ENCODE results near the gene CCL21.

CCL21 gene

DNA sequence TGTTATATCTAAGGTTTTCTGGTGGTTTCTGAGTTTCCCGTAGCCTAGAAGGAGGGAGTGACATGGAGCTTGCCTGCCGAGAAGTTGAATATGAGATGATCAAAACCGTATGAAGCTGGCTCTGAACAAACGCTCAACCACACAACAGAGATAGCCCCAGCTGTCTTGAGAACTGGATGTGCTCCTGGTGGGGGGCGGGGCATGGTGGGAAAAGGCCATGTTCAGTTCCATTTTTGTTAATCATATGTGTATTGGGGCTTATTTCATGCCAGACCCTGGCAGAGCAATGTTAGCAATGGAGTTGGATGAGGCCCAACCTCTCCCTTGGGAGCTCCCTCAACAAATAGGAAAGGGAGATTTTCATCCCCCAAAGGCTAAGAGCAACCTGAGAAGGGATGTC, 23.7 kb downstream of the CCL21 start:
- CTCF ChIA-PET, result interaction anchor here (0.7 to 8.3 kb wide), 5 partner anchors 10 to 213 kb away, joined by 3 to 99 read pairs (median 4); no protein-coding TSS in a partner anchor
- TF ChIP-seq ZNF626 (tag by site-specific recombination; IDR thresholded peaks at IDR 0.05), result no peak

DNA sequence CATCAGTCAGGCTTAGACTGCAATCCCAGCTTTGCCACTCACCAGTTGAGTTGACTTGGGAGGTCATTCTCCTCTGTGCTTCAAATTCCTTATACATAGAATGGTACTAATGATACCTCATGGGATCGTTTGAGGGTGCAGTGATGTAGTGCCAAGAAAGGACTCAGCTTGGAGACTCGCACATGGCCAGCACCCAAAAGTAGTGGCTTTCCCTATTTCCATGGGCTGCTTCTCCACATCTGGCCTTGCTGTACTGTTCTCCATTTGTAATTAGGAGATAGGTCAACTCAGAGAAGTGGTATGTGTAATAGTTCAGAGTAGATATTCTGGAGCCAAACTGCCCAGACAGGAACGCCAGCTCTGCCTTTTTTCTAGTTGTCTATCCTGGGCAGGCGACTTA, 24.3 kb downstream of the CCL21 start:
- CTCF ChIA-PET, result interaction anchor here (0.9 to 8.3 kb wide), 4 partner anchors 10 to 214 kb away, joined by 4 to 99 read pairs (median 6); no protein-coding TSS in a partner anchor

More for the DNA sequence above, 23.7 kb downstream of the CCL21 start:
- POLR2A ChIA-PET, result no interaction called here
- no peak overlapping the region for H3K4me3 ChIP-seq (ENCODE audit: low read depth, low read length)
- no peaks in the 10 kb centered on the region for H3K36me3 ChIP-seq (ENCODE audit: control insufficient read depth in 2 of 2, insufficient read depth in 1 of 2, low read length in 2 of 2)
- no peaks in the 10 kb centered on the region for H3K9me3 ChIP-seq (ENCODE audit: control insufficient read depth, insufficient read depth, low read depth, low read length)
- H3K27ac ChIP-seq (ENCODE audit: extremely low read depth, low read depth, low read length), result no peak overlapping the region
- no peaks in the 10 kb centered on the region for H3K4me1 ChIP-seq (ENCODE audit: control insufficient read depth, insufficient read depth, low read length)

More for the DNA sequence above, 24.3 kb downstream of the CCL21 start:
- no peak overlapping the region for H3K27ac ChIP-seq (ENCODE audit: extremely low read depth, low read depth, low read length)
- no peaks in the 10 kb centered on the region for H3K36me3 ChIP-seq (ENCODE audit: control insufficient read depth in 2 of 2, insufficient read depth in 1 of 2, low read length in 2 of 2)
- no peak overlapping the region for H3K4me3 ChIP-seq (ENCODE audit: low read depth, low read length)
- TF ChIP-seq ZNF184 (tag by site-specific recombination; IDR thresholded peaks at IDR 0.05) (no peak), KLF17 (tag by site-specific recombination; IDR thresholded peaks at IDR 0.05) (no peak), PRDM1 (tag by site-specific recombination; IDR thresholded peaks at IDR 0.05) (no peak), ZNF670 (tag by site-specific recombination; IDR thresholded peaks at IDR 0.05; ENCODE audit: low read depth) (no peak), ZNF473 (tag by site-specific recombination; IDR thresholded peaks at IDR 0.05) (no peak), ZNF596 (tag by site-specific recombination; IDR thresholded peaks at IDR 0.05) (no peak), KLF8 (tag by site-specific recombination; IDR thresholded peaks at IDR 0.05) (no peak), ZNF660 (tag by site-specific recombination; IDR thresholded peaks at IDR 0.05) (no peak), ZNF404 (tag by site-specific recombination; IDR thresholded peaks at IDR 0.05) (no peak), ZNF692 (tag by site-specific recombination; IDR thresholded peaks at IDR 0.05) (no peak), GLI2 (tag by site-specific recombination; IDR thresholded peaks at IDR 0.05; ENCODE audit: borderline replicate concordance, low read depth) (no peak), GLIS2 (tag by site-specific recombination; IDR thresholded peaks at IDR 0.05) (no peak), ZNF26 (tag by site-specific recombination; IDR thresholded peaks at IDR 0.05) (no peak)
- TF ChIP-seq, protein P1, sequence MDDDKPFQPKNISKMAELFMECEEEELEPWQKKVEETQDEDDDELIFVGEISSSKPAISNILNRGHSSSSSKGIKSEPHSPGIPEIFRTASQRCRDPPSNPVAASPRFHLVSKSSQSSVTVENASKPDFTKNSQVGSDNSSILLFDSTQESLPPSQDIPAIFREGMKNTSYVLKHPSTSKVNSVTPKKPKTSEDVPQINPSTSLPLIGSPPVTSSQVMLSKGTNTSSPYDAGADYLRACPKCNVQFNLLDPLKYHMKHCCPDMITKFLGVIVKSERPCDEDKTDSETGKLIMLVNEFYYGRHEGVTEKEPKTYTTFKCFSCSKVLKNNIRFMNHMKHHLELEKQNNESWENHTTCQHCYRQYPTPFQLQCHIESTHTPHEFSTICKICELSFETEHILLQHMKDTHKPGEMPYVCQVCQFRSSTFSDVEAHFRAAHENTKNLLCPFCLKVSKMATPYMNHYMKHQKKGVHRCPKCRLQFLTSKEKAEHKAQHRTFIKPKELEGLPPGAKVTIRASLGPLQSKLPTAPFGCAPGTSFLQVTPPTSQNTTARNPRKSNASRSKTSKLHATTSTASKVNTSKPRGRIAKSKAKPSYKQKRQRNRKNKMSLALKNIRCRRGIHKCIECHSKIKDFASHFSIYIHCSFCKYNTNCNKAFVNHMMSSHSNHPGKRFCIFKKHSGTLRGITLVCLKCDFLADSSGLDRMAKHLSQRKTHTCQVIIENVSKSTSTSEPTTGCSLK (tag by site-specific recombination; IDR thresholded peaks at IDR 0.05), result no peak
- TF ChIP-seq, protein P2, sequence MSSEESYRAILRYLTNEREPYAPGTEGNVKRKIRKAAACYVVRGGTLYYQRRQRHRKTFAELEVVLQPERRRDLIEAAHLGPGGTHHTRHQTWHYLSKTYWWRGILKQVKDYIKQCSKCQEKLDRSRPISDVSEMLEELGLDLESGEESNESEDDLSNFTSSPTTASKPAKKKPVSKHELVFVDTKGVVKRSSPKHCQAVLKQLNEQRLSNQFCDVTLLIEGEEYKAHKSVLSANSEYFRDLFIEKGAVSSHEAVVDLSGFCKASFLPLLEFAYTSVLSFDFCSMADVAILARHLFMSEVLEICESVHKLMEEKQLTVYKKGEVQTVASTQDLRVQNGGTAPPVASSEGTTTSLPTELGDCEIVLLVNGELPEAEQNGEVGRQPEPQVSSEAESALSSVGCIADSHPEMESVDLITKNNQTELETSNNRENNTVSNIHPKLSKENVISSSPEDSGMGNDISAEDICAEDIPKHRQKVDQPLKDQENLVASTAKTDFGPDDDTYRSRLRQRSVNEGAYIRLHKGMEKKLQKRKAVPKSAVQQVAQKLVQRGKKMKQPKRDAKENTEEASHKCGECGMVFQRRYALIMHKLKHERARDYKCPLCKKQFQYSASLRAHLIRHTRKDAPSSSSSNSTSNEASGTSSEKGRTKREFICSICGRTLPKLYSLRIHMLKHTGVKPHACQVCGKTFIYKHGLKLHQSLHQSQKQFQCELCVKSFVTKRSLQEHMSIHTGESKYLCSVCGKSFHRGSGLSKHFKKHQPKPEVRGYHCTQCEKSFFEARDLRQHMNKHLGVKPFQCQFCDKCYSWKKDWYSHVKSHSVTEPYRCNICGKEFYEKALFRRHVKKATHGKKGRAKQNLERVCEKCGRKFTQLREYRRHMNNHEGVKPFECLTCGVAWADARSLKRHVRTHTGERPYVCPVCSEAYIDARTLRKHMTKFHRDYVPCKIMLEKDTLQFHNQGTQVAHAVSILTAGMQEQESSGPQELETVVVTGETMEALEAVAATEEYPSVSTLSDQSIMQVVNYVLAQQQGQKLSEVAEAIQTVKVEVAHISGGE (tag by site-specific recombination; conservative IDR thresholded peaks at IDR 0.05; ENCODE audit: low read depth), result no peak
- H3K9me3 ChIP-seq (ENCODE audit: control insufficient read depth, insufficient read depth, low read depth, low read length), result no peaks in the 10 kb centered on the region
- H3K4me1 ChIP-seq (ENCODE audit: control insufficient read depth, insufficient read depth, low read length), result no peaks in the 10 kb centered on the region
- POLR2A ChIA-PET, result no interaction called here
